Measurements from ENCODE around the gene METAP2. TPM values are rescaled to one million over a fixed set of nuclear protein-coding genes. Genes with fewer than 3 reads are reported as not detected.
A peak's percentile ranks its signal among the peaks of the same experiment; 100 is the strongest.

Gene METAP2
- total RNA-seq, 1 experiment from 2014 or later: 112 TPM

DNA sequence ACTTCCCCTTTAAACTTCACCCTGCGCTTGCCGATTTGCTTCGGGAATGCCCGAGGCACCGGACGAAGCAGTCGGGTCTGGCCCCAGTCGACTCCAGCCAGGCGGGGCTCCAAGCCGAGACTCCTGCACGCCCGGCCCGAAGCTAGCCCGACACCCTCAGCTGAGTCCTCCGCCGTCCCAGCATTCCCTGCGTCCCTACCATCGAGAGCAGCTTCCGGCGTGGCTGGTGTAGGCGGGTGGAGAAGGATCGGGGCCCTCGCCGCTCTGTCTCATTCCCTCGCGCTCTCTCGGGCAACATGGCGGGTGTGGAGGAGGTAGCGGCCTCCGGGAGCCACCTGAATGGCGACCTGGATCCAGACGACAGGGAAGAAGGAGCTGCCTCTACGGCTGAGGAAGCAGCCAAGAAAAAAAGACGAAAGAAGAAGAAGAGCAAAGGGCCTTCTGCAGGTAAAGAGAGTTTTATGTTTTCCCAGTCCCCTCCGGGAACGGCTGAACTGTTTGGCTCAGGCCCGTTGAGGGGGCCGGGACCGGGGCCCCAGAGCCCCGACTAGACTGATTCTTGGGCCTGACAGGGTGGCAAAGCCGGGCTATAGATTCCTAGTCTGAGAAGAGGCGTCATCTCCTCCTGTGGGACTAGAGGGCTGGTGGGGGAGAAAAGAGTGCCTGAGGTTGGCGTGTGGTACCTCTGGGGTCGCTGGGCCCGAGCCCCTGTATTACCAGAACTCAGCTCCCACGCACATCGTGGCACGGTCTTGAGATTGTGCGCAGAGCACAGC, at the start of gene METAP2 (continued):
- peak; percentile 84; the same call in 1 of the 2 replicates for TF ChIP-seq KAT7 (CRISPR knock-in tag; IDR thresholded peaks at IDR 0.05; ENCODE audit: borderline replicate concordance)
- no peak for TF ChIP-seq ZNF317 (CRISPR knock-in tag; IDR thresholded peaks at IDR 0.05; ENCODE audit: borderline replicate concordance, low read depth)
- TF ChIP-seq, protein P1, sequence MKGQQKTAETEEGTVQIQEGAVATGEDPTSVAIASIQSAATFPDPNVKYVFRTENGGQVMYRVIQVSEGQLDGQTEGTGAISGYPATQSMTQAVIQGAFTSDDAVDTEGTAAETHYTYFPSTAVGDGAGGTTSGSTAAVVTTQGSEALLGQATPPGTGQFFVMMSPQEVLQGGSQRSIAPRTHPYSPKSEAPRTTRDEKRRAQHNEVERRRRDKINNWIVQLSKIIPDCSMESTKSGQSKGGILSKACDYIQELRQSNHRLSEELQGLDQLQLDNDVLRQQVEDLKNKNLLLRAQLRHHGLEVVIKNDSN (CRISPR knock-in tag; IDR thresholded peaks at IDR 0.05): peak; percentile 52; the same call in 1 of the 2 replicates
- TF ChIP-seq, protein P2, sequence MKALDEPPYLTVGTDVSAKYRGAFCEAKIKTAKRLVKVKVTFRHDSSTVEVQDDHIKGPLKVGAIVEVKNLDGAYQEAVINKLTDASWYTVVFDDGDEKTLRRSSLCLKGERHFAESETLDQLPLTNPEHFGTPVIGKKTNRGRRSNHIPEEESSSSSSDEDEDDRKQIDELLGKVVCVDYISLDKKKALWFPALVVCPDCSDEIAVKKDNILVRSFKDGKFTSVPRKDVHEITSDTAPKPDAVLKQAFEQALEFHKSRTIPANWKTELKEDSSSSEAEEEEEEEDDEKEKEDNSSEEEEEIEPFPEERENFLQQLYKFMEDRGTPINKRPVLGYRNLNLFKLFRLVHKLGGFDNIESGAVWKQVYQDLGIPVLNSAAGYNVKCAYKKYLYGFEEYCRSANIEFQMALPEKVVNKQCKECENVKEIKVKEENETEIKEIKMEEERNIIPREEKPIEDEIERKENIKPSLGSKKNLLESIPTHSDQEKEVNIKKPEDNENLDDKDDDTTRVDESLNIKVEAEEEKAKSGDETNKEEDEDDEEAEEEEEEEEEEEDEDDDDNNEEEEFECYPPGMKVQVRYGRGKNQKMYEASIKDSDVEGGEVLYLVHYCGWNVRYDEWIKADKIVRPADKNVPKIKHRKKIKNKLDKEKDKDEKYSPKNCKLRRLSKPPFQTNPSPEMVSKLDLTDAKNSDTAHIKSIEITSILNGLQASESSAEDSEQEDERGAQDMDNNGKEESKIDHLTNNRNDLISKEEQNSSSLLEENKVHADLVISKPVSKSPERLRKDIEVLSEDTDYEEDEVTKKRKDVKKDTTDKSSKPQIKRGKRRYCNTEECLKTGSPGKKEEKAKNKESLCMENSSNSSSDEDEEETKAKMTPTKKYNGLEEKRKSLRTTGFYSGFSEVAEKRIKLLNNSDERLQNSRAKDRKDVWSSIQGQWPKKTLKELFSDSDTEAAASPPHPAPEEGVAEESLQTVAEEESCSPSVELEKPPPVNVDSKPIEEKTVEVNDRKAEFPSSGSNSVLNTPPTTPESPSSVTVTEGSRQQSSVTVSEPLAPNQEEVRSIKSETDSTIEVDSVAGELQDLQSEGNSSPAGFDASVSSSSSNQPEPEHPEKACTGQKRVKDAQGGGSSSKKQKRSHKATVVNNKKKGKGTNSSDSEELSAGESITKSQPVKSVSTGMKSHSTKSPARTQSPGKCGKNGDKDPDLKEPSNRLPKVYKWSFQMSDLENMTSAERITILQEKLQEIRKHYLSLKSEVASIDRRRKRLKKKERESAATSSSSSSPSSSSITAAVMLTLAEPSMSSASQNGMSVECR (CRISPR knock-in tag; IDR thresholded peaks at IDR 0.05; ENCODE audit: borderline replicate concordance): peak; percentile 88; the same call in 1 of the 2 replicates
- peak; percentile 52; the same call in 1 of the 2 replicates for TF ChIP-seq MYBL2 (CRISPR knock-in tag; IDR thresholded peaks at IDR 0.05)
- TF ChIP-seq MAX (CRISPR knock-in tag; IDR thresholded peaks at IDR 0.05): peak; percentile 88

GRCh38 chr12:95424271-95424994, 49.5 kb upstream of the METAP2 start:
- Mint-ChIP-seq H3K36me3 (no peaks in the 10 kb centered on the region), H3K27me3 (ENCODE audit: low read depth) (no peaks in the 10 kb centered on the region), H3K4me3 (no peak overlapping the region), H3K27ac (no peak overlapping the region), H3K9me3 (0 out of 2 replicates have a peak, but pooled peaks cover 3% of the 10 kb centered on the region), H3K4me1 (peaks cover 5% of the 10 kb centered on the region)
- ChIA-PET CTCF (no interaction called here), POLR2A (interaction anchor here (0.6 kb wide), 2 partner anchors 9 to 452 kb away, joined by 3 to 4 read pairs; no protein-coding TSS in a partner anchor)
- ATAC-seq (no peak), DNase-seq (ENCODE audit: low spot score) (no peak)
- no peak for TF ChIP-seq ATF1 (CRISPR knock-in tag; IDR thresholded peaks at IDR 0.05)
- TF ChIP-seq ZNF416 (CRISPR knock-in tag; IDR thresholded peaks at IDR 0.05): no peak
- no peak for TF ChIP-seq SOX15 (CRISPR knock-in tag; IDR thresholded peaks at IDR 0.05)
- no peak for TF ChIP-seq TP53 (CRISPR knock-in tag; IDR thresholded peaks at IDR 0.05)
- TF ChIP-seq ZNF512 (CRISPR knock-in tag; IDR thresholded peaks at IDR 0.05; ENCODE audit: borderline replicate concordance): no peak
- TF ChIP-seq CBFB (CRISPR knock-in tag; IDR thresholded peaks at IDR 0.05; ENCODE audit: low read depth): no peak
- TF ChIP-seq, protein P3, sequence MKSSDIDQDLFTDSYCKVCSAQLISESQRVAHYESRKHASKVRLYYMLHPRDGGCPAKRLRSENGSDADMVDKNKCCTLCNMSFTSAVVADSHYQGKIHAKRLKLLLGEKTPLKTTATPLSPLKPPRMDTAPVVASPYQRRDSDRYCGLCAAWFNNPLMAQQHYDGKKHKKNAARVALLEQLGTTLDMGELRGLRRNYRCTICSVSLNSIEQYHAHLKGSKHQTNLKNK (CRISPR knock-in tag; IDR thresholded peaks at IDR 0.05): no peak
- no peak for TF ChIP-seq CREM (CRISPR knock-in tag; IDR thresholded peaks at IDR 0.05)
- TF ChIP-seq, protein P4, sequence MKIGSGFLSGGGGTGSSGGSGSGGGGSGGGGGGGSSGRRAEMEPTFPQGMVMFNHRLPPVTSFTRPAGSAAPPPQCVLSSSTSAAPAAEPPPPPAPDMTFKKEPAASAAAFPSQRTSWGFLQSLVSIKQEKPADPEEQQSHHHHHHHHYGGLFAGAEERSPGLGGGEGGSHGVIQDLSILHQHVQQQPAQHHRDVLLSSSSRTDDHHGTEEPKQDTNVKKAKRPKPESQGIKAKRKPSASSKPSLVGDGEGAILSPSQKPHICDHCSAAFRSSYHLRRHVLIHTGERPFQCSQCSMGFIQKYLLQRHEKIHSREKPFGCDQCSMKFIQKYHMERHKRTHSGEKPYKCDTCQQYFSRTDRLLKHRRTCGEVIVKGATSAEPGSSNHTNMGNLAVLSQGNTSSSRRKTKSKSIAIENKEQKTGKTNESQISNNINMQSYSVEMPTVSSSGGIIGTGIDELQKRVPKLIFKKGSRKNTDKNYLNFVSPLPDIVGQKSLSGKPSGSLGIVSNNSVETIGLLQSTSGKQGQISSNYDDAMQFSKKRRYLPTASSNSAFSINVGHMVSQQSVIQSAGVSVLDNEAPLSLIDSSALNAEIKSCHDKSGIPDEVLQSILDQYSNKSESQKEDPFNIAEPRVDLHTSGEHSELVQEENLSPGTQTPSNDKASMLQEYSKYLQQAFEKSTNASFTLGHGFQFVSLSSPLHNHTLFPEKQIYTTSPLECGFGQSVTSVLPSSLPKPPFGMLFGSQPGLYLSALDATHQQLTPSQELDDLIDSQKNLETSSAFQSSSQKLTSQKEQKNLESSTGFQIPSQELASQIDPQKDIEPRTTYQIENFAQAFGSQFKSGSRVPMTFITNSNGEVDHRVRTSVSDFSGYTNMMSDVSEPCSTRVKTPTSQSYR (CRISPR knock-in tag; IDR thresholded peaks at IDR 0.05): no peak
- TF ChIP-seq ZNF396 (CRISPR knock-in tag; IDR thresholded peaks at IDR 0.05; ENCODE audit: borderline replicate concordance): no peak
- TF ChIP-seq ZNF138 (CRISPR knock-in tag; conservative IDR thresholded peaks at IDR 0.05): no peak
- no peak for TF ChIP-seq IRF1 (CRISPR knock-in tag; IDR thresholded peaks at IDR 0.05)
- TF ChIP-seq PRRX2 (CRISPR knock-in tag; IDR thresholded peaks at IDR 0.05): no peak
- no peak for TF ChIP-seq ZNF317 (CRISPR knock-in tag; IDR thresholded peaks at IDR 0.05; ENCODE audit: borderline replicate concordance, low read depth)
- TF ChIP-seq, protein P5, sequence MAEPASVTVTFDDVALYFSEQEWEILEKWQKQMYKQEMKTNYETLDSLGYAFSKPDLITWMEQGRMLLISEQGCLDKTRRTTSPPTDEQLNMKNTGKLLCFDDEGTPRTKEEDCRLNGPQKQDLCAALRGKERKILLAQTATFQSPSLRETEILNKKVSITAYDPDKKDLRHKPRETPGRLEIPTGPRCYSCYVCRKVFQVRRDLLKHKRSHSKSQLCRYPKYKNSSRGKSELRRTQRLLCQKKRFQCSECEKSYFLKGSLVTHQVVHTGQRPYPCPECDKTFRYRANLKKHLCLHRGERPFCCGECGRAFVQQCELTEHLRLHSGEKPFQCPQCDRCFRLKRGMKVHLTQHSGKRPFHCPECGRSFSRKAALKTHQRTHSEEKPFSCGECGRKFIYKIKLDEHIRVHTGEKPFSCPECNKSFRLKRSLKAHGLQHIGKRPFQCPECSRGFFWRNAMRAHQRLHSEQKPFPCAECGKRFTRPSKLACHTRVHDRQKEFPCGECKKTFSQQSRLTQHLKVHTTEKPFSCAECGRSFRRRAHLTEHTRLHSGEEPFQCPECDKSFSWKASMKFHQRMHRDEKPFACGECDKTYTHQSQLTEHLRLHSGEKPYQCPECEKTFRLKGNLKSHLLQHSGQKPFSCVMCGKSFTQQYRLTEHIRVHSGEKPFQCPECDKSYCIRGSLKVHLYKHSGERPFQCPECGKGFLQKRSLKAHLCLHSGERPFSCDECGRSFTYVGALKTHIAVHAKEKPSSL (CRISPR knock-in tag; conservative IDR thresholded peaks at IDR 0.05): no peak

Data from WTC11 (cell line).